ENCODE results near the gene NCKIPSD.
A peak's percentile ranks its signal among the peaks of the same experiment; 100 is the strongest.

DNA sequence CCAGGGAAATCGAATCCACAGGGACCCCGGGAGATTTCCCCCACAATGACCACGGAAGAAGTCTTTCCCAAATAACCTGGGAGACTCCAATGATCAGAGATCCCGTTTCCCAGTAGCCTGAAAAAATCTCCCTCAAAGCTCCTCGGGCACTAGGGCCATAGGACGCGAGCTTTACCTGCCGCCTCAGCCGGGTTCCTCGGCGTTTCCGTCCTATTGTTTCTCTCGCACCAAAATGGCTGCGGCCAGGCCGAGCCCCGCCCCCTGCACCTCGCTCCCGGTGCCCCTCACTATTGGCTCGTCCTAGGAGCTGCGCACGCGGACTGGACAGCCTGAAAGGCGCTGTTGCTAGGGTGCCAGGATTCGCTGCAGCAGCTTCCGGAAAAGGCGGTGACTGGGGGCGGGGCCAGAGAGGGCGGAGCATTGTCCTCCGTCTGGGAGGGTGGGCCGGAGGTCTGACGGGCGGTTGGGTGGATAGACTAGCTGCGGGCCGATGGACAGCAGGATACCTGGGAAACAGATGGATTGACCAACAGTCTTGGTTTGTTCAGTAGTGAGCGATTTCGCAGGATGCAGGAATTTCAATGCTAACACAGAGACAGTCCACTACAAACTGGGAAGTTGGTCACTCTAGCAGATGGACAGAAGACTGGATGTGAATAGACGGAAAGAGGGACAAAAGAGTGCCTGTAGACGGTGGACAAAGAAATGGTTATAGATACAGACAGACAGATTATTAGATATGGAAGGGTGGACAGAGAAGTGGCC lies 31.4 kb upstream of the NCKIPSD start, which contains the start of gene IP6K2:
- TF ChIP-seq ZFX (IDR thresholded peaks at IDR 0.05) (no peak), POLR2A (IDR thresholded peaks at IDR 0.05; ENCODE audit: borderline replicate concordance, extremely low read depth, insufficient read depth, insufficient read length) (peak; percentile 81), EZH2 (IDR thresholded peaks at IDR 0.05) (no peak), EGR1 (IDR thresholded peaks at IDR 0.05; ENCODE audit: low read depth) (peak; percentile 59), SIN3A (IDR thresholded peaks at IDR 0.05; ENCODE audit: low read depth) (no peak), JUND (IDR thresholded peaks at IDR 0.05) (no peak), POLR2AphosphoS5 (IDR thresholded peaks at IDR 0.05; ENCODE audit: low read depth, low read length) (peak; percentile 90), YY1 (IDR thresholded peaks at IDR 0.05; ENCODE audit: extremely low read depth, insufficient replicate concordance, low read depth, low read length) (peak; percentile 97)
- TF ChIP-seq, protein P1, sequence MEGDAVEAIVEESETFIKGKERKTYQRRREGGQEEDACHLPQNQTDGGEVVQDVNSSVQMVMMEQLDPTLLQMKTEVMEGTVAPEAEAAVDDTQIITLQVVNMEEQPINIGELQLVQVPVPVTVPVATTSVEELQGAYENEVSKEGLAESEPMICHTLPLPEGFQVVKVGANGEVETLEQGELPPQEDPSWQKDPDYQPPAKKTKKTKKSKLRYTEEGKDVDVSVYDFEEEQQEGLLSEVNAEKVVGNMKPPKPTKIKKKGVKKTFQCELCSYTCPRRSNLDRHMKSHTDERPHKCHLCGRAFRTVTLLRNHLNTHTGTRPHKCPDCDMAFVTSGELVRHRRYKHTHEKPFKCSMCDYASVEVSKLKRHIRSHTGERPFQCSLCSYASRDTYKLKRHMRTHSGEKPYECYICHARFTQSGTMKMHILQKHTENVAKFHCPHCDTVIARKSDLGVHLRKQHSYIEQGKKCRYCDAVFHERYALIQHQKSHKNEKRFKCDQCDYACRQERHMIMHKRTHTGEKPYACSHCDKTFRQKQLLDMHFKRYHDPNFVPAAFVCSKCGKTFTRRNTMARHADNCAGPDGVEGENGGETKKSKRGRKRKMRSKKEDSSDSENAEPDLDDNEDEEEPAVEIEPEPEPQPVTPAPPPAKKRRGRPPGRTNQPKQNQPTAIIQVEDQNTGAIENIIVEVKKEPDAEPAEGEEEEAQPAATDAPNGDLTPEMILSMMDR (IDR thresholded peaks at IDR 0.05 in 2 of 3, conservative IDR thresholded peaks at IDR 0.05 in 1 of 3; ENCODE audit: borderline replicate concordance in 1 of 3, insufficient read depth in 1 of 3, low read depth in 2 of 3, low read length in 2 of 3), result no peak
- TF ChIP-seq, protein P2, sequence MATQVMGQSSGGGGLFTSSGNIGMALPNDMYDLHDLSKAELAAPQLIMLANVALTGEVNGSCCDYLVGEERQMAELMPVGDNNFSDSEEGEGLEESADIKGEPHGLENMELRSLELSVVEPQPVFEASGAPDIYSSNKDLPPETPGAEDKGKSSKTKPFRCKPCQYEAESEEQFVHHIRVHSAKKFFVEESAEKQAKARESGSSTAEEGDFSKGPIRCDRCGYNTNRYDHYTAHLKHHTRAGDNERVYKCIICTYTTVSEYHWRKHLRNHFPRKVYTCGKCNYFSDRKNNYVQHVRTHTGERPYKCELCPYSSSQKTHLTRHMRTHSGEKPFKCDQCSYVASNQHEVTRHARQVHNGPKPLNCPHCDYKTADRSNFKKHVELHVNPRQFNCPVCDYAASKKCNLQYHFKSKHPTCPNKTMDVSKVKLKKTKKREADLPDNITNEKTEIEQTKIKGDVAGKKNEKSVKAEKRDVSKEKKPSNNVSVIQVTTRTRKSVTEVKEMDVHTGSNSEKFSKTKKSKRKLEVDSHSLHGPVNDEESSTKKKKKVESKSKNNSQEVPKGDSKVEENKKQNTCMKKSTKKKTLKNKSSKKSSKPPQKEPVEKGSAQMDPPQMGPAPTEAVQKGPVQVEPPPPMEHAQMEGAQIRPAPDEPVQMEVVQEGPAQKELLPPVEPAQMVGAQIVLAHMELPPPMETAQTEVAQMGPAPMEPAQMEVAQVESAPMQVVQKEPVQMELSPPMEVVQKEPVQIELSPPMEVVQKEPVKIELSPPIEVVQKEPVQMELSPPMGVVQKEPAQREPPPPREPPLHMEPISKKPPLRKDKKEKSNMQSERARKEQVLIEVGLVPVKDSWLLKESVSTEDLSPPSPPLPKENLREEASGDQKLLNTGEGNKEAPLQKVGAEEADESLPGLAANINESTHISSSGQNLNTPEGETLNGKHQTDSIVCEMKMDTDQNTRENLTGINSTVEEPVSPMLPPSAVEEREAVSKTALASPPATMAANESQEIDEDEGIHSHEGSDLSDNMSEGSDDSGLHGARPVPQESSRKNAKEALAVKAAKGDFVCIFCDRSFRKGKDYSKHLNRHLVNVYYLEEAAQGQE (IDR thresholded peaks at IDR 0.05; ENCODE audit: low read depth), result no peak
